SK-N-MC (cell line): ENCODE data around the gene GTF3C1.

Source experiments
- DNase-seq: peaks from one replicate; pipeline ENCODE4 v3.0.0-alpha.2; 2011; ENCODE audit warnings: low read depth, low spot score
- H3K27ac ChIP-seq: fragments of 200-600 bp; sonication (generic); 2 replicates; pipeline ENCODE4 v1.5.1; 2016; ENCODE audit warnings: mixed run types
- H3K36me3 ChIP-seq: fragments of 200-600 bp; sonication (generic); 2 replicates; pipeline ENCODE4 v1.6.1; 2017; ENCODE audit warnings: antibody characterized with exemption, low read length, mixed read lengths; ENCODE audit not compliant: insufficient read depth
- H3K4me3 ChIP-seq: fragments of 200-600 bp; sonication (generic); 2 replicates; pipeline ENCODE4 v1.5.1; 2016
- H3K9ac ChIP-seq: fragments of 200-600 bp; sonication (generic); 2 replicates; pipeline ENCODE4 v1.8.0; 2017; ENCODE audit warnings: mixed run types, mixed read lengths; ENCODE audit not compliant: insufficient read length
- H3K9me3 ChIP-seq: fragments of 200-600 bp; sonication (generic); 2 replicates; pipeline ENCODE4 v1.6.1; 2017; ENCODE audit warnings: low read depth, mild to moderate bottlenecking, antibody characterized with exemption, low read length, moderate library complexity, mixed read lengths
- EZH2 ChIP-seq: fragments of 200-600 bp; sonication (generic); IDR thresholded peaks from one replicate; pipeline ENCODE4 v1.6.1; 2017; ENCODE audit warnings: antibody characterized with exemption
- FOXP2 ChIP-seq: optimal IDR thresholded peaks from 2 replicates; pipeline ENCODE3; 2011; ENCODE audit warnings: mild to moderate bottlenecking, moderate library complexity; ENCODE audit not compliant: insufficient read depth; ENCODE audit errors: extremely low read length, control extremely low read depth
- POLR2AphosphoS5 ChIP-seq: IDR thresholded peaks from 2 replicates; pipeline ENCODE4 v1.6.1; 2012; ENCODE audit warnings: mild to moderate bottlenecking, low read depth, low read length, borderline replicate concordance

The GTF3C1 gene

DNA sequence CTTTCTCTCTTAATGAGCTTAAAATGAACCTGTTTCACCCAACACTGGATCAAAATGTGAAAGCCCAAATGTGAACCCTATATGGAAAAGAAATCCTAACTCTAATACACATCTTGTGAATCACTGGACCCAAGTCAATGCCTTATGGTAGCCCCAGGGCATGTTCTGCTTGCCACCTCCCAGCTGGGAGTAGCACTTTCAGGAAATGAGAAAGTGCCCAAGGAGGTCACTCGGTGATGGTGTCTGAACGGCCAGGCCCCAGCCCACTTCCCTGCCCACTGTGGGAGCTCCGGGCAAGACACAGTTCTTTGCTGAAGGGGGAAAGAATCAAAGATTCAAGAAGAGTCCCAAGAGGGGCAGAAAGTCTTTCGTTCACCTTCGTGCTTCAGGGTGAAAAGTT, 46.1 kb downstream of the GTF3C1 start:
- no peaks in the 10 kb centered on the region for H3K9me3 ChIP-seq
- H3K36me3 ChIP-seq, result peaks cover 89% of the 10 kb centered on the region
- no peak for DNase-seq
- no peak overlapping the region for H3K27ac ChIP-seq
- TF ChIP-seq FOXP2, result no peak
- TF ChIP-seq POLR2AphosphoS5, result no peak
- TF ChIP-seq EZH2, result no peak
- no peak overlapping the region for H3K4me3 ChIP-seq
- H3K9ac ChIP-seq, result no peak overlapping the region

DNA sequence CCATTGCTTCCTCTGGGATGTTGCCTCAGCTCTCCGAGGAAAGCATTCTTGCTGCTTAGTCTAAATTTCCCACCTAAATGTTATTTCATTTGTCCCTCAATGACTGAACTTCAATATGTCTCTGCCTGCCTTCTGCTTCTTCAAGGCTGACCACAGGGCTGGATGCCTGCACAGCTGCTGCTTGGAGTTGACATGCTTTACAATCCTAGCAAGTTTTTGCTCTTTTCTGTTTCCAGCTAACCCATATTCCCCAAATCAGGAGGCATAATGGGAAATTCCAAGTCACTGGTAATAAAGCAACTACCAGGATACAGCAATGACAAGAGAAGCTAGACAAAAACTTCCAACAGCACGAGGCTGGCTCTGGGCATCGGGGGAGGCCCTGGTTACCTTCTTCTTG, 48.9 kb downstream of the GTF3C1 start:
- DNase-seq, result no peak
- Histone ChIP-seq H3K4me3 (no peak overlapping the region), H3K9me3 (no peaks in the 10 kb centered on the region), H3K9ac (no peak overlapping the region), H3K36me3 (peaks cover 86% of the 10 kb centered on the region), H3K27ac (no peak overlapping the region)
- no peak for TF ChIP-seq EZH2
- no peak for TF ChIP-seq POLR2AphosphoS5

DNA sequence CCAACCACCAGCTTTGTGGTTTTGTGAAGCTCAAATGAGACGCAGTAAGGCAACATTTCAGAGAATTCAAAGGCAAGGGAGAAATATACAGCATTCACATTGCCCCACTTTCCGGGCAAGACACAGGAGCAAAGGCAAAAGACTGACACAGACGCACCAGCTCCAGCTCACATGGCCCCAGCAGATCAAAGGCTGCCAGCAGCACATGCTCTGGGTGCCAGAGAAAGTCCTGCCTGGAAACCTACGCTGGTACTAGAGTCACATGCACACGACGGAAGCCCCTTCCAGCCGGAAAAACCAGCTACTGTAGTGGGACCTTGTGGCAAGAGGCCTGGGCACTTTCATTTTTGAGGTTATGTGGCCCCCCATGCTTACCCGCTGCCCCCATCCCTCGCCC, 50.1 kb downstream of the GTF3C1 start:
- no peak overlapping the region for H3K9ac ChIP-seq
- no peak overlapping the region for H3K4me3 ChIP-seq
- no peak overlapping the region for H3K27ac ChIP-seq
- TF ChIP-seq EZH2, result no peak
- no peak for TF ChIP-seq POLR2AphosphoS5
- TF ChIP-seq FOXP2, result no peak
- no peak for DNase-seq
- no peaks in the 10 kb centered on the region for H3K9me3 ChIP-seq
- H3K36me3 ChIP-seq, result peaks cover 81% of the 10 kb centered on the region

DNA sequence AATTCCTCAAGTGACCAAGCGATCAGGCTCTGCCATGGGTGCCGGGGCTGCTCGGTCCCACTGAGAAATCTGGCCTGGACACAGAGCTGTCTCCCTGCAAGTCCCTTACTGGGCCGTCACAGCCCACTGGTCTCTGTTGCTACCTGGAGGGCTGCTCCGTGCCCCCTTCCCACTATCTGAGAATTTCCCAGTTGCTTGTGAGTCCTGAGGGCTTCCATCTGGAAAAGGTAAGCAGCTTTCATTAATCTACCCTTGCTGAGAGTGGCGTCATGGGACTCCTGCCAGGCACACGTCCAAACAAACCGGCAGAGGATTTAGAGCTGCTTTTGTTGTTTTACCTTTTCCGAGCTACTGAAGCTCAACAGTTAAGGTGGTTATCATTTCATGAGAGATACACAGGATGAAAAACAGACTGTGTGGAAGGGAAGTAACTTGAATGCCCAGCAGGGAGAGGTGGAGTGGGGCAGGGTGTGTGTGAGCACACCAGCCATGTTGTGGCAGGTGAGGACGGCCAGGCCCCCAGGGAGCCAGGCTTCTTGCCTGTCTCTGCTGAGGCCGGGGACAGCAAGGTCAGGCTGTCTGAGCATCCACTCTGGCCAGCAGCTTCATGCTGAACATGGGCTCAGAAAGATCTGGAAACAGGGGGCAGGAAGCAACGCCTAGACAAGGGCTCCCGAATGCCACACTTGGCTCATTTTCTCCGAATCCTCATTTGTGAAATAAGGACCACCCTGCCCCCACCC, 50.6 kb downstream of the GTF3C1 start:
- Histone ChIP-seq H3K9me3 (no peaks in the 10 kb centered on the region), H3K9ac (no peak overlapping the region)
- DNase-seq, result no peak

DNA sequence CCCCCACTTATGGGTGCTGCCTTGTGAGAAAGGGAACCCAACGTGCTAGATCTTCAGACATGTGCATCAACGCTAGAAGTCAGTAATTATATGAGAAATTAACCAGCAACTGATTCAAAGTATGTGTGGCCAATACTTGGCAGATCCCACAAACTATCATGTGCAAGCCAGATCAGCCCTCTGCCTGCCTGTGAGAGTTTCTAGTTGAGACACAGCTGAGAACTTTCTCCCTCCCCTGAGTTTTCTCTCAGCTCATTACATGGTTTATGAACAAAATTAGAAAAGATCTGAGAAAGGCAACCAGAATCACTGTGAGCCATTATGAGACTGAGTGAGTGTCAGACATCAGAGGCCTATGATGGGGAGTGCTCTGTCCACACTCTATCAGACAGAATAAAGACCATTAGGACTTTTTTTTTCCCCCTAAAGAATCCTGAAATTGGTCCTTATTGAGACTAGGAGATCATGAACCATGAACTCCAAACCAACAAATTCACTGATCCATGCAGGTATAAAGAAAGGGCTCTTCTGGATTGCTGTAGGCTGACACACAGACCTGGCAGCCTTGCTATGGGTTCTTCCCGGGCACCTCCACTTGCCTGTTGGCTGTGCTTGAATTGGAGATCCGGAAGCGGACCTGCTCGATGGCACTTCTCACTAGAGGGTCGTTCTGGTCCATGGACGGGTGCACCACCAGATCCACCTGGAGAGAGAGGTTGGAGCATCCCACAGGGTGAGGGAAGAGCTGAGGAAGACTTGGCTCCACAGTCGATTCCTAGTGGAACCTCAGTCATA, 51.5 kb downstream of the GTF3C1 start:
- TF ChIP-seq POLR2AphosphoS5 (no peak), FOXP2 (no peak), EZH2 (no peak)
- H3K36me3 ChIP-seq, result peaks cover 75% of the 10 kb centered on the region
- DNase-seq, result no peak
- no peaks in the 10 kb centered on the region for H3K9me3 ChIP-seq
- H3K27ac ChIP-seq, result no peak overlapping the region
- H3K9ac ChIP-seq, result no peak overlapping the region
- no peak overlapping the region for H3K4me3 ChIP-seq

More for the DNA sequence above, 50.6 kb downstream of the GTF3C1 start:
- peaks cover 80% of the 10 kb centered on the region for H3K36me3 ChIP-seq
- no peak overlapping the region for H3K27ac ChIP-seq
- H3K4me3 ChIP-seq, result no peak overlapping the region
- TF ChIP-seq FOXP2, result no peak
- TF ChIP-seq EZH2, result no peak
- no peak for TF ChIP-seq POLR2AphosphoS5

DNA sequence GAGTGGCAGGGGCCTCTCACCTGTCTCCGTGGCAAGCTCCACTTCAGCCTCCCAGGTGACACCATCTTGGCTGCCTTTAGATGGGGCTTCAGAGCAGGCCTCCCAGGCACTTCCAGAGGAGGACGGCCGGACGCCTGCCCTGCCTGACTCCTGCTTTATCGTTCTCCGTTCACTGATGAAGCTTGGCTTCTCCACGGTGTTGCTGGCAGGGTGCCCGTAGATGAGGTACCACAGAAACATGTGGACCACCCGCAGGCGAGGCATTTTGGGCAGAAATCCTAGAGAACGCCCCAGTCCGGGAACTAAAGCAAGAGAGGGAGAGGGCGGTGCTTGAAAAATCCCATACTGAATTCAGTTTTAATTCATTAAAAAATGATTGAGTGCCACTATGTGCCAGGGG, 54.5 kb downstream of the GTF3C1 start:
- H3K9ac ChIP-seq, result no peak overlapping the region
- no peak for TF ChIP-seq POLR2AphosphoS5
- no peak for TF ChIP-seq EZH2
- TF ChIP-seq FOXP2, result no peak
- no peak overlapping the region for H3K4me3 ChIP-seq
- no peaks in the 10 kb centered on the region for H3K9me3 ChIP-seq
- H3K27ac ChIP-seq, result no peak overlapping the region
- DNase-seq, result no peak
- H3K36me3 ChIP-seq, result peaks cover 73% of the 10 kb centered on the region

DNA sequence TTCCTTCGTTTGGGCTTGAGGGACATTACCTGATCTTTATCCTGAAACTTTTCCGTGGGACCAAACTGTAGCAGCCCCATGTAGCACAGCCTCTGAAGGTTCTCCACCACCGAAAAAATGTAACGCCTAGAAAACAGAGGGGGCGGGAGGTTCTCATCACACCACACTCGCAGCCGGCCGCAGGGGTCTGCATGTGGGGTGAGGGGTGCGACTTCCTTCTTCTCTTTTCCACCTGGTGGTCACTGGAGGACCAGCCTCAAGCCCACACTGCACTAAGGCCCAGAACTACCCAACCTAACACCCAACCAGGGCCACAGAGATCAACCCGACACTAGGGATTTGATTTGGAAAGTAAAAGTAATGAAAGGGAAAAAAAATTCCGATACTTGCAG, 57.1 kb downstream of the GTF3C1 start:
- DNase-seq, result no peak
- Histone ChIP-seq H3K9ac (no peak overlapping the region), H3K27ac (no peak overlapping the region), H3K36me3 (peaks cover 73% of the 10 kb centered on the region), H3K4me3 (no peak overlapping the region), H3K9me3 (no peaks in the 10 kb centered on the region)
- no peak for TF ChIP-seq EZH2
- no peak for TF ChIP-seq FOXP2
- TF ChIP-seq POLR2AphosphoS5, result no peak

DNA sequence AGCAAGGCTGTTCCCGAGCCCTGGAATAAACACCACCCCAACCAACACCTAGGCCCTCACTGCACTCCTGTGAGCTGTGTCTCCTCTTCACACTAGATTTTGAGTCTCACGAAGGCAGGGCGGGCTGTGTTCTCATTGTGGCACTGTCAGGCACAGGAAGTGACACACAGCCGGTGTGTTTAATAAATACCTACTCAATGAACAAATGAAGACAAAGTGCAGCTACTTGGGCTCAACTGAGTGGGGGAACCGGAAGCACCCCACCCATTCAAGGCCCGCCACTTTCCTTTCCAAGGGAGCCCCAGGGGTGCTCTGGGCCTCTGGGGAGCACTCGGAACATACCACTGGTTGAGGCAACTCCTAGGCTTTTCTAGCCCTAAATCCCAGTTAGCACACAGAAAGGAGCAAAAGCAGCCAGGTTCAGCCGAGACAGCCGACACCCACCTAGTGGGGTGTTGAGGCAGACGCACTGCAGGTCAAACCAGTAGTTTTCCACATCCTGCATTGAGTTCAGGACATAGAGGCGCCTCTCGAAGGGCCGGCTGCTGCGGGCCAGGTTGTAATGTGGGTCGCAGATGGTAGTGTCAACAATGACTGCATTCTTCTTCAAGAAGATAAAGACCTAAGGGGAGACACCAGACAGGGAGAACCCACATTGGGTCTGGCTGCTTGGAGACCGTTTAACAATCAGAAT, 57.7 kb downstream of the GTF3C1 start:
- DNase-seq, result no peak
- Histone ChIP-seq H3K27ac (no peak overlapping the region), H3K9me3 (no peaks in the 10 kb centered on the region), H3K4me3 (no peak overlapping the region), H3K9ac (no peak overlapping the region), H3K36me3 (peaks cover 71% of the 10 kb centered on the region)
- TF ChIP-seq FOXP2, result no peak
- no peak for TF ChIP-seq EZH2
